GM12878 (cell line): Measurements from ENCODE around the gene SNCA. TPM values are rescaled to one million over a fixed set of nuclear protein-coding genes. Genes with fewer than 3 reads are reported as not detected.

ENCODE experiments used
- ATAC-seq: fragments of 200-7000 bp; cut with Tn5 transposase; 3 replicates; pipeline ENCODE4 v1.9.1; 2020; ENCODE audit warnings: mild to moderate bottlenecking, moderate library complexity
- BruUV-seq: library from RNA; stranded (reverse); fragments of 400-500 nt; replicated peaks from 2 replicates; lab custom pipeline; 2021; lab: Mats Ljungman, UMichigan
- CTCF ChIA-PET: fragments of 300-600 bp; sonication (Branson Sonifier 250); formaldehyde crosslinking; extraction: SDS; loops from one replicate; lab custom pipeline; 2021; ENCODE audit warnings: inconsistent platforms; lab: Yijun Ruan, JAX
- POLR2A ChIA-PET: fragments of 350-600 bp; formaldehyde crosslinking; extraction: SDS; loops from one replicate; lab custom pipeline; 2021; ENCODE audit warnings: inconsistent platforms; lab: Charles Lee
- RAD21 ChIA-PET: fragments of 300-600 bp; sonication (Branson Sonifier 250); formaldehyde crosslinking; loops from one replicate; lab custom pipeline; 2023; ENCODE audit warnings: antibody characterized with exemption; ENCODE audit not compliant: unreplicated experiment; lab: Charles Lee
- SMC1A ChIA-PET: fragments of 300-600 bp; sonication (Branson Sonifier 250); formaldehyde crosslinking; loops from one replicate; lab custom pipeline; 2023; ENCODE audit not compliant: unreplicated experiment, uncharacterized antibody; lab: Charles Lee
- DNase-seq: peaks from one replicate; pipeline ENCODE4 v3.0.0-alpha.2; 2011; ENCODE audit warnings: low read depth, low spot score
- FAIRE-seq: peaks from 3 replicates; lab custom pipeline; 2011; peaks lifted over from hg19 to GRCh38; lab: Jason Lieb, UNC
- H2AFZ ChIP-seq: 2 replicates; pipeline ENCODE4 v1.6.0; 2011; ENCODE audit warnings: low read depth, low read length, control low read depth; ENCODE audit not compliant: control insufficient read depth
- H3K27ac ChIP-seq: 2 replicates; pipeline ENCODE4 v1.5.1; 2011; ENCODE audit warnings: control low read depth; ENCODE audit not compliant: control insufficient read depth, insufficient read depth
- H3K27me3 ChIP-seq, 2 experiments: replicated peaks in 1 of 2; 2 replicates each; pipeline versions ENCODE4 v1.6.0 to v1.6.1; 2011; ENCODE audit warnings: low read length in 1 of 2; ENCODE audit not compliant: control insufficient read depth in 2 of 2, insufficient read depth in 2 of 2
- H3K36me3 ChIP-seq, 2 experiments: 2 replicates each; pipeline ENCODE4 v1.5.1; 2011; ENCODE audit warnings: low read length in 1 of 2; ENCODE audit not compliant: control insufficient read depth in 2 of 2, insufficient read depth in 2 of 2
- H3K4me1 ChIP-seq: 2 replicates; pipeline ENCODE4 v1.6.1; 2011; ENCODE audit warnings: mild to moderate bottlenecking, low read length, moderate library complexity, mixed read lengths; ENCODE audit not compliant: control insufficient read depth, insufficient read depth
- H3K4me2 ChIP-seq: 2 replicates; pipeline ENCODE4 v1.6.0; 2011; ENCODE audit warnings: control low read depth; ENCODE audit not compliant: control insufficient read depth, insufficient read depth
- H3K4me3 ChIP-seq: fragments of 200-600 bp; sonication (generic); 2 replicates; pipeline ENCODE4 v1.5.1; 2016
- H3K79me2 ChIP-seq: 2 replicates; pipeline ENCODE4 v1.6.0; 2011; ENCODE audit warnings: low read length; ENCODE audit not compliant: control insufficient read depth, insufficient read depth
- H3K9ac ChIP-seq: 2 replicates; pipeline ENCODE4 v1.8.0; 2011; ENCODE audit warnings: low read length, control low read depth, mixed read lengths; ENCODE audit not compliant: control insufficient read depth, insufficient read depth
- H3K9me3 ChIP-seq: replicated peaks from 3 replicates; pipeline ENCODE4 v1.5.1; 2011; ENCODE audit warnings: mild to moderate bottlenecking, low read length; ENCODE audit not compliant: control insufficient read depth, insufficient read depth
- H4K20me1 ChIP-seq: 2 replicates; pipeline ENCODE4 v1.6.0; 2011; ENCODE audit not compliant: control insufficient read depth, insufficient read depth
- ASH2L ChIP-seq: fragments of 300-600, 200-600 bp; sonication (generic); IDR thresholded peaks from 2 replicates; pipeline ENCODE4 v1.6.1; 2017; ENCODE audit warnings: low read depth, mild to moderate bottlenecking, borderline replicate concordance
- ATF2 ChIP-seq: IDR thresholded peaks from 2 replicates; pipeline ENCODE4 v1.6.1; 2012; ENCODE audit warnings: low read length, inconsistent platforms
- BACH1 ChIP-seq: fragments of 450-650 bp; IDR thresholded peaks from 2 replicates; pipeline ENCODE4 v1.6.1; 2017; ENCODE audit warnings: mild to moderate bottlenecking, borderline replicate concordance
- BMI1 ChIP-seq: fragments of 450-650 bp; IDR thresholded peaks from 2 replicates; pipeline ENCODE4 v1.6.1; 2016; ENCODE audit warnings: mild to moderate bottlenecking, moderate library complexity, borderline replicate concordance
- CEBPB ChIP-seq, 2 experiments: fragments of 150-350 bp in 1 of 2; IDR thresholded peaks; 2 replicates each; pipeline ENCODE4 v1.6.1; 2012 to 2014; ENCODE audit warnings: low read depth in 2 of 2, low read length in 2 of 2, borderline replicate concordance in 1 of 2, inconsistent platforms in 1 of 2
- E2F4 ChIP-seq: IDR thresholded peaks from 2 replicates; pipeline ENCODE4 v1.6.1; 2012; ENCODE audit warnings: low read depth, low read length, improper control_type of control experiment
- HCFC1 ChIP-seq: fragments of 150-350 bp; IDR thresholded peaks from 2 replicates; pipeline ENCODE4 v1.6.1; 2014; ENCODE audit warnings: low read length
- KAT2A ChIP-seq: conservative IDR thresholded peaks from 2 replicates; pipeline ENCODE4 v1.6.1; 2011; ENCODE audit warnings: low read depth, low read length; ENCODE audit not compliant: control insufficient read depth
- MTA3 ChIP-seq: IDR thresholded peaks from 2 replicates; pipeline ENCODE4 v1.6.1; 2012; ENCODE audit warnings: low read length, inconsistent platforms, borderline replicate concordance
- NFXL1 ChIP-seq: fragments of 450-650 bp; IDR thresholded peaks from 2 replicates; pipeline ENCODE4 v1.6.1; 2017; ENCODE audit warnings: antibody characterized with exemption, mild to moderate bottlenecking, borderline replicate concordance
- NR2C1 ChIP-seq: fragments of 450-650 bp; IDR thresholded peaks from 2 replicates; pipeline ENCODE4 v1.6.1; 2017; ENCODE audit warnings: antibody characterized with exemption, mild to moderate bottlenecking, moderate library complexity
- PAX5 ChIP-seq: IDR thresholded peaks from 2 replicates; pipeline ENCODE4 v1.6.1; 2011; ENCODE audit warnings: low read depth, low read length, borderline replicate concordance
- PBX3 ChIP-seq: IDR thresholded peaks from 2 replicates; pipeline ENCODE4 v1.6.1; 2011; ENCODE audit warnings: mild to moderate bottlenecking, low read depth, low read length, moderate library complexity; ENCODE audit not compliant: insufficient replicate concordance
- POLR2A ChIP-seq: IDR thresholded peaks from 2 replicates; pipeline ENCODE4 v1.6.1; 2011; ENCODE audit warnings: low read depth, mild to moderate bottlenecking, low read length
- SPI1 ChIP-seq: IDR thresholded peaks from 2 replicates; pipeline ENCODE4 v1.6.1; 2011; ENCODE audit warnings: low read depth, mild to moderate bottlenecking, low read length, moderate library complexity, borderline replicate concordance; ENCODE audit not compliant: insufficient read depth
- SUZ12 ChIP-seq: fragments of 200-600 bp; sonication (generic); IDR thresholded peaks from one replicate; pipeline ENCODE4 v1.6.1; 2018; ENCODE audit warnings: antibody characterized with exemption, mild to moderate bottlenecking; ENCODE audit not compliant: unreplicated experiment
- TAF1 ChIP-seq: IDR thresholded peaks from 2 replicates; pipeline ENCODE4 v1.6.1; 2011; ENCODE audit warnings: mild to moderate bottlenecking, low read depth, low read length, borderline replicate concordance
- YY1 ChIP-seq: IDR thresholded peaks from 2 replicates; pipeline ENCODE4 v1.6.1; 2011; ENCODE audit warnings: low read depth, mild to moderate bottlenecking, low read length
- ZSCAN29 ChIP-seq: fragments of 450-650 bp; IDR thresholded peaks from 2 replicates; pipeline ENCODE4 v1.6.1; 2017; ENCODE audit warnings: mild to moderate bottlenecking, moderate library complexity
- ZZZ3 ChIP-seq: IDR thresholded peaks from 2 replicates; pipeline ENCODE4 v1.6.1; 2011; ENCODE audit warnings: low read depth; ENCODE audit not compliant: control insufficient read depth, insufficient read length
- WGBS: methylation state at CpG from one replicate; pipeline ENCODE4 v1.1.6; 2016; ENCODE audit warnings: low lambda C conversion rate; ENCODE audit not compliant: insufficient replicate concordance, insufficient coverage; ENCODE audit errors: missing lambda C conversion rate; 5-methylcytosine and 5-hydroxymethylcytosine counted together
- in situ Hi-C: fragments of 300-500 bp; cut with MboI; formaldehyde crosslinking; loops from 9 replicates; pipeline ENCODE4 v1.14.3; 2018; ENCODE audit warnings: mixed read lengths
- intact Hi-C: fragments of 100-400 bp; cut with micrococcal nuclease; formaldehyde crosslinking; loops from one replicate; pipeline ENCODE4 v1.14.2; 2022; ENCODE audit not compliant: unreplicated experiment
- polyA plus RNA-seq, 11 experiments: library from polyadenylated mRNA; depleted of rRNA in 4 of 11; unstranded in 6 of 11; stranded (reverse) in 5 of 11; fragments of >200 nt; fragmentation: Nextera tagmentation in 4 of 11; fragmentation: Illumina TruSeq in 1 of 11; extraction: Ambion mirVana in 4 of 11; extraction: Trizol in 1 of 11; gene quantifications; 1 replicate in 1 of 11; 2 replicates in 10 of 11; pipeline versions ENCODE4 v1.2.1 to v1.2.3, GENCODE V29; 2011 to 2016; ENCODE audit warnings: inconsistent platforms in 2 of 11, missing spikeins in 2 of 11, low read depth in 1 of 11
- total RNA-seq, 4 experiments: library from RNA; depleted of rRNA in 3 of 4; stranded (reverse); fragments of >200 nt in 3 of 4; fragmentation: Illumina TruSeq in 1 of 4; extraction: Trizol in 1 of 4; gene quantifications; 2 replicates each; pipeline versions ENCODE4 v1.2.1 to v1.2.3, GENCODE V29; 2013 to 2021

The SNCA gene
- total and polyA plus RNA-seq, 10 of the 15 experiments (the other 5 are each of a cell fraction or from before 2014, with no cell fraction given): 0.22 TPM; not detected in 9

GRCh38 chr4:89712141-89712540, 124.8 kb downstream of the SNCA start (continued):
- TF ChIP-seq SUZ12 (no peak), SPI1 (no peak), NFXL1 (no peak), CEBPB (IDR thresholded peaks at IDR 0.05; ENCODE audit: borderline replicate concordance in 1 of 2, low read depth in 2 of 2, low read length in 2 of 2) (no peak), PBX3 (no peak), BMI1 (no peak), TAF1 (no peak), PAX5 (no peak), NR2C1 (no peak)

- Histone ChIP-seq H3K36me3 (no peaks in the 10 kb centered on the region), H3K4me2 (no peak overlapping the region), H3K4me1 (no peaks in the 10 kb centered on the region), H3K9ac (no peak overlapping the region), H3K4me3 (no peak overlapping the region), H2AFZ (no peak overlapping the region), H3K9me3 (no peaks in the 10 kb centered on the region), H3K27ac (no peak overlapping the region), H3K27me3 (no peaks in the 10 kb centered on the region), H3K79me2 (no peaks in the 10 kb centered on the region), H4K20me1 (no peaks in the 10 kb centered on the region)
- intact Hi-C loops (no loop called here), in situ Hi-C loops (no loop called here)
- FAIRE-seq (no peak), DNase-seq (no peak), ATAC-seq (no peak)
- POLR2A ChIA-PET: no interaction called here
- 7% methylated on average over 2 of the region's 2 CpGs for WGBS
- TF ChIP-seq ZSCAN29: no peak
- TF ChIP-seq ZZZ3: no peak
- TF ChIP-seq ATF2: no peak
- no peak for TF ChIP-seq MTA3
- no peak for TF ChIP-seq YY1
- TF ChIP-seq E2F4: no peak
- TF ChIP-seq BACH1: no peak
- TF ChIP-seq ASH2L: no peak
- no peak for TF ChIP-seq KAT2A
- no peak for TF ChIP-seq POLR2A
- no peak for TF ChIP-seq HCFC1
- CTCF ChIA-PET: interaction anchor here (1.0 to 1.1 kb wide), 2 partner anchors 8 to 185 kb away, joined by 3 read pairs; partner anchors contain the start of gene MMRN1
- SMC1A ChIA-PET: interaction anchor here (1.4 kb wide), 1 partner anchor 10 kb away, joined by 4 read pairs; no protein-coding TSS in a partner anchor
- RAD21 ChIA-PET: no interaction called here
- no TSS peak for BruUV-seq
Measured at GRCh38 chr4:89708903-89709421, 128.0 kb downstream of the SNCA start.
